Right atrium auricular region (tissue), 2 donors: Measurements from ENCODE around the gene IGSF21. TPM values are rescaled to one million over a fixed set of nuclear protein-coding genes. Genes with fewer than 3 reads are reported as not detected.

ENCODE experiments used
- DNase-seq: peaks from one replicate; pipeline ENCODE4 v3.0.0-alpha.2; 2019; ENCODE audit warnings: low spot score
- H3K27ac ChIP-seq, 2 donors: fragments of 200-600 bp; sonication (generic); 1 replicate in 1 of 2; 2 replicates in 1 of 2; pipeline ENCODE4 v1.5.1; 2016 to 2019
- H3K27me3 ChIP-seq, 2 donors: fragments of 200-600 bp; sonication (generic); one replicate each; pipeline versions ENCODE4 v1.5.1 to v1.6.0; 2017 to 2019
- H3K36me3 ChIP-seq: fragments of 200-600 bp; sonication (generic); one replicate; pipeline ENCODE4 v1.5.1; 2016
- H3K4me1 ChIP-seq, 2 donors: fragments of 200-600 bp; sonication (generic); one replicate each; pipeline versions ENCODE4 v1.5.1 to v1.6.0; 2017 to 2019
- H3K4me3 ChIP-seq, 2 donors: fragments of 200-600 bp; sonication (generic); 1 replicate in 1 of 2; 2 replicates in 1 of 2; pipeline ENCODE4 v1.5.1; 2017 to 2019; ENCODE audit warnings: mild to moderate bottlenecking in 1 of 2, moderate library complexity in 1 of 2
- H3K9me3 ChIP-seq, 2 donors: fragments of 200-600 bp; sonication (generic); one replicate each; pipeline ENCODE4 v1.5.1; 2019
- total RNA-seq, 2 donors: library from RNA; depleted of rRNA; stranded (reverse); fragments of >200 nt; gene quantifications; one replicate each; pipeline ENCODE4 v1.1.0, GENCODE V29; 2016
- TF ChIP-seq, protein P1 (sequence below), 2 donors: fragments of 200-600 bp; sonication (generic); IDR thresholded peaks; one replicate each; pipeline ENCODE4 v1.5.1; 2019; ENCODE audit warnings: antibody characterized with exemption in 2 of 2

Gene IGSF21
- total RNA-seq, 2 donors from 2014 or later = 1.8 to 6.0 TPM

DNA sequence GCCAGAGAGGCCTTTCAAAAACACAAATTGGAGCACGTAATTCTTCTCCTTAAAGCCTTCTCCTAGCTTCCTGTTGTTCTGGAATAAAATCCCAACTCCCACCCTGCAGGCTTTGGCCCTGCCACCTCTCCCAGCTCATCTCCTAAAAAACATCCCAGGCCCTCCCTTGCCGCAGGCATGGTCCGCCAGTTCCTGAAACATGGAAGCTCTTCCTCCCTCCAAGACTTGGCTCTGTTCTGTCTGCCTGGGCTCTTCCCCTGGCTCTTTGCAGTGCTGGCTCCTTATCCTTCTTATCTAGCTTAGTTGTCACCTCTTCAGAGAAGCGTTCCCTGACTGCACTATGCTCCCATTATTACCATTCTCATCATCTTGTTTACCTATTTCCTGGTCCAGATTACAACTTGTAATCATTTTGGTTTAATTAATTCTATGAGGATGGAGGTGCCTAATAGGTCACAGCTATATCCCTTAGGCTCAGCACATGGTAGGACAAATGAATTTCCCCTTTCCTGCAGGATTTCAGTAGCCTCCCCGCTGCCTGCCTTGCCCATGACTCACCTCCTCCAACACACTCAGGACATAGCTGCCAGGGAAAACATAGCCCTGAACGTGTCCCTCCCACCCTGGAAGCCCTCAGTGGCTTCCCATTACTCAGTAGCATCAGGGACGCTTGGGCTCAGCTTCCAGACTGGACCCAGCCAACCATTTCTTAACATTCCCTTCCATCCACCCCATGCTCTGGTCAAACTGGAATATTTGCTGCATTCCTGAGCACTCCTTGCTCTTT, 15.7 kb upstream of the IGSF21 start:
- Histone ChIP-seq H3K27ac (no peak overlapping the region), H3K36me3 (no peaks in the 10 kb centered on the region), H3K4me1 (no peaks in the 10 kb centered on the region), H3K9me3 (no peaks in the 10 kb centered on the region), H3K4me3 (no peak overlapping the region), H3K27me3 (no peaks in the 10 kb centered on the region)
- TF ChIP-seq, protein P1, sequence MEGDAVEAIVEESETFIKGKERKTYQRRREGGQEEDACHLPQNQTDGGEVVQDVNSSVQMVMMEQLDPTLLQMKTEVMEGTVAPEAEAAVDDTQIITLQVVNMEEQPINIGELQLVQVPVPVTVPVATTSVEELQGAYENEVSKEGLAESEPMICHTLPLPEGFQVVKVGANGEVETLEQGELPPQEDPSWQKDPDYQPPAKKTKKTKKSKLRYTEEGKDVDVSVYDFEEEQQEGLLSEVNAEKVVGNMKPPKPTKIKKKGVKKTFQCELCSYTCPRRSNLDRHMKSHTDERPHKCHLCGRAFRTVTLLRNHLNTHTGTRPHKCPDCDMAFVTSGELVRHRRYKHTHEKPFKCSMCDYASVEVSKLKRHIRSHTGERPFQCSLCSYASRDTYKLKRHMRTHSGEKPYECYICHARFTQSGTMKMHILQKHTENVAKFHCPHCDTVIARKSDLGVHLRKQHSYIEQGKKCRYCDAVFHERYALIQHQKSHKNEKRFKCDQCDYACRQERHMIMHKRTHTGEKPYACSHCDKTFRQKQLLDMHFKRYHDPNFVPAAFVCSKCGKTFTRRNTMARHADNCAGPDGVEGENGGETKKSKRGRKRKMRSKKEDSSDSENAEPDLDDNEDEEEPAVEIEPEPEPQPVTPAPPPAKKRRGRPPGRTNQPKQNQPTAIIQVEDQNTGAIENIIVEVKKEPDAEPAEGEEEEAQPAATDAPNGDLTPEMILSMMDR (IDR thresholded peaks at IDR 0.05) = no peak
- peak; percentile 76 for DNase-seq

DNA sequence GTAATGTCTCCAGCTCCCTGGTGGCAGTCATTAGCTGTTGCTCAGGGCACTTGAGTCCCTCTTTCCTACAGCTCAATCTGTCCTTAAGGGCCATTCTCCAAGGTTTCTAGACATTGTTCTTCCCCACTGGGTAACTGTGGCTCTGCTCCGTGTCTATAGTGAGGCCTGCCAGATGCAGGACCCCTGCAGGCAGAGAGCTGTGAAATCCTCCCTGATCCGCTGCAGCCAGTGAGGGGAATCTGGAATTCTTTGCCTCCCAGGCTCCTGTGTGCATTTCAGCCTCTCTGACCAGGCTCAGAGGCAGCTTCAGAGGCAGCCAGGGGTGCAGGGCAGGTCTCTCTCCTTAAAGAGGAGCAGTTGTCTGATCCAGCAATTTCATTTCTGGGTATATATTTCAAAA, 14.4 kb upstream of the IGSF21 start:
- TF ChIP-seq, protein P1 (IDR thresholded peaks at IDR 0.05) = no peak
- no peaks in the 10 kb centered on the region for H3K27me3 ChIP-seq
- DNase-seq = no peak
- no peaks in the 10 kb centered on the region for H3K9me3 ChIP-seq
- no peak overlapping the region for H3K27ac ChIP-seq
- H3K4me1 ChIP-seq = no peaks in the 10 kb centered on the region
- no peak overlapping the region for H3K4me3 ChIP-seq
- no peaks in the 10 kb centered on the region for H3K36me3 ChIP-seq

DNA sequence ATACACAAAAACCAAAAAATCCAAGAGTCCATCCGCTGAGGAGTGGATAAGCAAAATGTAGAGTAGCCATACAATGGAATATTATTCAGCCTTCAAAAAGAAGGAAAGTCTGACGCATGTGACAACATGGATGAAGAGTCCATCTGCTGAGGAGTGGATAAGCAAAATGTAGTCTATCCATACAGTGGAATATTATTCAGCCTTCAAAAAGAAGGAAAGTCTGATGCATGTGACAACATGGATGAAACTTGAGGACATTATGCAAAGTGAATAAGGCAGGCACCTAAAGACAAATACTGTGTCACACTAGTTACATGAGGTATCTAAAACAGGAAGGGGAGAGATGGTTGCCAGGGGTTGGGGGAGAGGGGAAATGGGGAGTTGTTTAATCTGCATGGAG, 14.0 kb upstream of the IGSF21 start:
- H3K36me3 ChIP-seq = no peaks in the 10 kb centered on the region
- H3K4me1 ChIP-seq = no peaks in the 10 kb centered on the region
- no peak overlapping the region for H3K4me3 ChIP-seq
- TF ChIP-seq, protein P1 (IDR thresholded peaks at IDR 0.05) = no peak
- no peaks in the 10 kb centered on the region for H3K9me3 ChIP-seq
- H3K27ac ChIP-seq = no peak overlapping the region
- DNase-seq = no peak
- H3K27me3 ChIP-seq = no peaks in the 10 kb centered on the region

DNA sequence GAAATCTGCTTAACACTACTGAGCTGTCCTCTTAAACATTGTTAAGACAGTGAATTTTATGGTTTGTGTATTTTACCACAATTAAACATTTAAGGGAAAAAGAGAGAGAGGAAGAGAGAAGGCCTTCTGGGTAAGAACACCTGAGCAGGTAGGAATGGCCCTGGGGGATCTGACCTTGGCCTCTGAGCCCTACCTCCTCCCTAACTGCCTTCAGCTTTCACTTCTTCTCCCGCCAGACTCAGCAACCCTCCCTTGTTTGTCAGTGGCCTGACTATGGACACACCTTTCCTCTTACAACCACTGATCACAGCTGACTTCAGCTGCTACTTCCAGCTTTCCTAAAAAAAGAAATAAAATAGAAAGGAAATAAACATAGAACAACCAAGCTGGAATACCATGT, 13.5 kb upstream of the IGSF21 start:
- Histone ChIP-seq H3K4me1 (no peaks in the 10 kb centered on the region), H3K4me3 (no peak overlapping the region), H3K9me3 (no peaks in the 10 kb centered on the region), H3K27ac (no peak overlapping the region), H3K36me3 (no peaks in the 10 kb centered on the region), H3K27me3 (no peaks in the 10 kb centered on the region)
- TF ChIP-seq, protein P1 (IDR thresholded peaks at IDR 0.05) = no peak
- DNase-seq = no peak

DNA sequence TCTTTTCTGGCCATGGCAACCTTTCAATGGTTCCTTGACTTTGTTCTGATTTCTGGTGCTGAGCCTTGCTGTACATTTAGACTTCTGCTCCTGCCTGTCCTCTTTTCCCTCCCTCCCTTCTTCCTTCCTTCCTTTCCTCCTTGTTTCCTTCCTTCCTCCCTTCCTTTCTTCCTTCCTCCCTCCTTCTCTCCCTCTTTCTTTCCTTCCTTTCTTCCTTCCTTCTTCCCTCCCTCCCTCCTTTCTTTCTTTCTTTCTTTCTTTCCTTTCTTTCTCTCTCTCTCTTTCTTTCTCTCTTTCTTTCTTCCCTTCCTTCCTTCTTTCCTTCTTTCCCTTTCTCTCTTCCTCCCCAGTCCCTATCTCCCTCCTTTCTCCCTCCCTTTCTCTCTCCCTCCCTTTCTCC, 10.4 kb upstream of the IGSF21 start:
- DNase-seq = no peak
- H3K27me3 ChIP-seq = no peaks in the 10 kb centered on the region
- H3K4me3 ChIP-seq = no peak overlapping the region
- no peaks in the 10 kb centered on the region for H3K9me3 ChIP-seq
- H3K4me1 ChIP-seq = no peaks in the 10 kb centered on the region
- no peak overlapping the region for H3K27ac ChIP-seq
- no peaks in the 10 kb centered on the region for H3K36me3 ChIP-seq
- TF ChIP-seq, protein P1 (IDR thresholded peaks at IDR 0.05) = no peak

DNA sequence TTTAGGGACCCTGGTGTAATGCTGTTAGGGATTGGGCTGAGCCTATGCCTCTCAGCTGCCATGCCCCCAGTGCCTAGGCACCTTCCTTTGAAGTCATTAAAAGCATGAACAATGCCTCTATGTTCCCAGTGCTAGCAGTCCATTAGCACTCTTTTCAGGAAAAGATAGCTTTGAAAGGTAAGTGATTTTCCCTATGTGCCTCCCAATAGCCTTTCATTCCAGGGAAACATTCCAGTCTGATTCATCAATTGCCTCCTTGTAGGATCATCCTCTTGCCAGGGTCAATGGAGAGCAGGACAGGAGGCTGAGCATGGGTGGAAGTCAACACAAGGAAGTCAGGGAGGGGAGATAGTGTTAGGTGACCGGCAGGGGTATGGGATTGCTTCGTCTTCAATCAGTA, 8.6 kb upstream of the IGSF21 start:
- Histone ChIP-seq H3K4me1 (no peaks in the 10 kb centered on the region), H3K4me3 (no peak overlapping the region)
- TF ChIP-seq, protein P1 (IDR thresholded peaks at IDR 0.05) = no peak

More for the DNA sequence above, 8.6 kb upstream of the IGSF21 start:
- DNase-seq = no peak
- Histone ChIP-seq H3K9me3 (no peaks in the 10 kb centered on the region), H3K27me3 (no peaks in the 10 kb centered on the region), H3K27ac (no peak overlapping the region), H3K36me3 (no peaks in the 10 kb centered on the region)
